H1 (cell line): ENCODE results near the gene FHAD1. TPM values are rescaled to one million over a fixed set of nuclear protein-coding genes. Genes with fewer than 3 reads are reported as not detected.

Source experiments
- CTCF ChIA-PET: fragments of 300-600 bp; sonication (Branson Sonifier 250); formaldehyde crosslinking; loops from one replicate; lab custom pipeline; 2021; ENCODE audit not compliant: partially characterized antibody; lab: Charles Lee
- POLR2A ChIA-PET: fragments of 300-600 bp; sonication (Branson Sonifier 250); formaldehyde crosslinking; loops from one replicate; lab custom pipeline; 2021; ENCODE audit warnings: inconsistent platforms; ENCODE audit not compliant: partially characterized antibody; lab: Charles Lee
- DNase-seq, 2 experiments: peaks; one replicate each; pipeline versions ENCODE4 v3.0.0 to v3.0.0-alpha.2; 2010 to 2022; ENCODE audit warnings: low spot score in 2 of 2, low read depth in 1 of 2, mixed read lengths in 1 of 2
- FAIRE-seq: peaks from 2 replicates; lab custom pipeline; 2011; peaks lifted over from hg19 to GRCh38; lab: Jason Lieb, UNC
- H2AFZ ChIP-seq: 2 replicates; pipeline ENCODE4 v1.8.1; 2012; ENCODE audit warnings: low read length, inconsistent platforms
- H2AK5ac ChIP-seq: 2 replicates; pipeline ENCODE4 v1.6.1; 2013; ENCODE audit warnings: low read depth, low read length
- H2BK120ac ChIP-seq: replicated peaks from 2 replicates; pipeline ENCODE3; 2013; ENCODE audit warnings: low read depth, low read length, inconsistent platforms
- H2BK12ac ChIP-seq: 2 replicates; pipeline ENCODE4 v1.6.1; 2013; ENCODE audit warnings: low read depth, low read length
- H2BK15ac ChIP-seq: 2 replicates; pipeline ENCODE4 v1.6.1; 2013; ENCODE audit warnings: low read length
- H2BK20ac ChIP-seq: 2 replicates; pipeline ENCODE4 v1.6.1; 2013; ENCODE audit warnings: low read length
- H2BK5ac ChIP-seq: 2 replicates; pipeline ENCODE4 v1.6.1; 2013; ENCODE audit warnings: low read depth, low read length
- H3K14ac ChIP-seq: 2 replicates; pipeline ENCODE4 v1.6.1; 2013; ENCODE audit warnings: inconsistent platforms; ENCODE audit not compliant: insufficient read length
- H3K18ac ChIP-seq: 2 replicates; pipeline ENCODE4 v1.6.1; 2013; ENCODE audit warnings: low read length; ENCODE audit errors: extremely low read depth
- H3K23ac ChIP-seq: 2 replicates; pipeline ENCODE4 v1.6.1; 2013; ENCODE audit warnings: inconsistent platforms; ENCODE audit not compliant: insufficient read length
- H3K23me2 ChIP-seq: 2 replicates; pipeline ENCODE4 v1.6.1; 2013; ENCODE audit warnings: low read depth, low read length
- H3K27ac ChIP-seq: 2 replicates; pipeline ENCODE4 v1.6.1; 2011; ENCODE audit warnings: low read depth, low read length, inconsistent platforms
- H3K27me3 ChIP-seq, 4 experiments: replicated peaks in 1 of 4; 1 replicate in 1 of 4; 2 replicates in 3 of 4; pipeline versions ENCODE4 v1.6.1 to v1.8.1; 2011 to 2013; ENCODE audit warnings: low read length in 3 of 4, mild to moderate bottlenecking in 3 of 4, inconsistent platforms in 2 of 4, mixed read lengths in 2 of 4, moderate library complexity in 1 of 4; ENCODE audit not compliant: control insufficient read depth in 3 of 4, insufficient read depth in 3 of 4; ENCODE audit errors: extremely low read depth in 1 of 4
- H3K36me3 ChIP-seq, 4 experiments: 2 replicates each; pipeline versions ENCODE4 v1.6.1 to v1.8.1; 2011 to 2013; ENCODE audit warnings: mild to moderate bottlenecking in 4 of 4, low read length in 3 of 4, moderate library complexity in 2 of 4, control low read depth in 1 of 4, inconsistent platforms in 1 of 4; ENCODE audit not compliant: insufficient read depth in 4 of 4, control insufficient read depth in 2 of 4
- H3K4ac ChIP-seq: replicated peaks from 2 replicates; pipeline ENCODE3; 2013; ENCODE audit warnings: low read length, low read depth, mixed read lengths, inconsistent platforms; ENCODE audit not compliant: insufficient read length
- H3K4me1 ChIP-seq, 4 experiments: replicated peaks in 1 of 4; 1 replicate in 1 of 4; 2 replicates in 3 of 4; pipeline versions ENCODE4 v1.6.1 to v1.8.1; 2011 to 2013; ENCODE audit warnings: low read length in 3 of 4, inconsistent platforms in 2 of 4, mixed read lengths in 1 of 4; ENCODE audit not compliant: insufficient read depth in 4 of 4, control insufficient read depth in 3 of 4
- H3K4me2 ChIP-seq, 2 experiments: 2 replicates each; pipeline versions ENCODE4 v1.6.1 to v1.8.1; 2011 to 2013; ENCODE audit warnings: low read depth in 2 of 2, low read length in 2 of 2, control low read depth in 1 of 2, inconsistent platforms in 1 of 2, mild to moderate bottlenecking in 1 of 2; ENCODE audit not compliant: insufficient read depth in 1 of 2
- H3K4me3 ChIP-seq, 4 experiments: fragments of 200-600, 300-600 bp in 1 of 4; sonication (generic), shearing (Covaris generic), sonication (Bioruptor Twin) in 1 of 4; 2 replicates each; pipeline versions ENCODE4 v1.5.1 to v1.8.1; 2011 to 2016; ENCODE audit warnings: low read length in 4 of 4, low read depth in 3 of 4, control low read depth in 2 of 4, inconsistent platforms in 2 of 4, mild to moderate bottlenecking in 2 of 4, mixed read lengths in 1 of 4, moderate library complexity in 1 of 4; ENCODE audit not compliant: insufficient read depth in 2 of 4; ENCODE audit errors: extremely low read depth in 1 of 4
- H3K56ac ChIP-seq: replicated peaks from 2 replicates; pipeline ENCODE3; 2013; ENCODE audit warnings: low read depth, mild to moderate bottlenecking, mixed read lengths, low read length, inconsistent platforms; ENCODE audit not compliant: insufficient read length
- H3K79me1 ChIP-seq: 2 replicates; pipeline ENCODE4 v1.6.1; 2013; ENCODE audit warnings: low read depth, low read length, control low read depth
- H3K79me2 ChIP-seq, 2 experiments: 2 replicates each; pipeline versions ENCODE4 v1.6.1 to v1.8.1; 2012 to 2013; ENCODE audit warnings: low read length in 2 of 2, mild to moderate bottlenecking in 2 of 2, inconsistent platforms in 1 of 2; ENCODE audit not compliant: insufficient read depth in 2 of 2, control insufficient read depth in 1 of 2
- H3K9ac ChIP-seq, 4 experiments: replicated peaks in 1 of 4; 1 replicate in 1 of 4; 2 replicates in 3 of 4; pipeline versions ENCODE4 v1.6.1 to v1.8.1; 2011 to 2013; ENCODE audit warnings: low read depth in 3 of 4, low read length in 3 of 4, control low read depth in 2 of 4, mild to moderate bottlenecking in 2 of 4, moderate library complexity in 2 of 4, inconsistent platforms in 1 of 4; ENCODE audit errors: extremely low read depth in 1 of 4
- H3K9me3 ChIP-seq, 2 experiments: 2 replicates each; pipeline versions ENCODE4 v1.6.1 to v1.8.1; 2012 to 2013; ENCODE audit warnings: mild to moderate bottlenecking in 2 of 2, moderate library complexity in 2 of 2, control low read depth in 1 of 2, inconsistent platforms in 1 of 2, low read depth in 1 of 2, low read length in 1 of 2, mixed read lengths in 1 of 2; ENCODE audit not compliant: insufficient read depth in 2 of 2
- H4K20me1 ChIP-seq, 2 experiments: replicated peaks in 1 of 2; 2 replicates each; pipeline versions ENCODE3 to v1.8.1; 2011 to 2013; ENCODE audit warnings: inconsistent platforms in 2 of 2, low read length in 2 of 2, mild to moderate bottlenecking in 1 of 2; ENCODE audit not compliant: insufficient read depth in 2 of 2, control insufficient read depth in 1 of 2
- H4K5ac ChIP-seq: 2 replicates; pipeline ENCODE4 v1.6.1; 2013; ENCODE audit warnings: low read length, low read depth, mixed read lengths, inconsistent platforms; ENCODE audit not compliant: insufficient read length
- H4K8ac ChIP-seq: 2 replicates; pipeline ENCODE4 v1.8.0; 2013; ENCODE audit warnings: mild to moderate bottlenecking, moderate library complexity, low read length, inconsistent platforms; ENCODE audit not compliant: insufficient read depth; ENCODE audit errors: extremely low read depth
- H4K91ac ChIP-seq: replicated peaks from 2 replicates; pipeline ENCODE3; 2013; ENCODE audit warnings: low read length, mixed read lengths, inconsistent platforms; ENCODE audit not compliant: insufficient read length
- CREB1 ChIP-seq: IDR thresholded peaks from 2 replicates; pipeline ENCODE4 v1.6.1; 2012; ENCODE audit warnings: inconsistent platforms
- KDM1A ChIP-seq: fragments of 200-600, 300-600 bp; sonication (generic); IDR thresholded peaks from 2 replicates; pipeline ENCODE4 v1.7.1; 2016; ENCODE audit warnings: mild to moderate bottlenecking, low read length, borderline replicate concordance
- WGBS, 2 experiments: shearing (Covaris generic) in 1 of 2; methylation state at CpG; one replicate each; pipeline versions ENCODE4 v1.1.6 to v1.1.7; 2013 to 2015; ENCODE audit warnings: low lambda C conversion rate in 2 of 2, mixed read lengths in 2 of 2, inconsistent platforms in 1 of 2, low coverage in 1 of 2, missing lambda C conversion rate in 1 of 2; ENCODE audit not compliant: insufficient replicate concordance in 2 of 2, insufficient coverage in 1 of 2, insufficient read length in 1 of 2; ENCODE audit errors: extremely low coverage in 1 of 2, missing lambda C conversion rate in 1 of 2; 5-methylcytosine and 5-hydroxymethylcytosine counted together
- polyA plus RNA-seq, 7 experiments: library from polyadenylated mRNA; depleted of rRNA in 3 of 7; stranded (reverse) in 5 of 7; unstranded in 2 of 7; fragments of >200 nt in 5 of 7; fragments of 200-250 nt in 2 of 7; gene quantifications; 1 replicate in 5 of 7; 2 replicates in 1 of 7; 4 replicates in 1 of 7; pipeline versions ENCODE4 v1.2.1 to v1.2.3, GENCODE V29; 2011 to 2013; ENCODE audit warnings: missing spikeins in 2 of 7, mixed read lengths in 2 of 7
- total RNA-seq: library from RNA; stranded (reverse); fragmentation: NEBNext Ultra II Directional; extraction: Animal tissue kit (Norgen Biotek cat#: 25700); gene quantifications from 2 replicates; pipeline ENCODE4 v1.2.1, GENCODE V29; 2021

Gene FHAD1
- total and polyA plus RNA-seq, 2 of the 8 experiments (the other 6 are each of a cell fraction or from before 2014, with no cell fraction given) = 0.39 to 0.69 TPM

DNA sequence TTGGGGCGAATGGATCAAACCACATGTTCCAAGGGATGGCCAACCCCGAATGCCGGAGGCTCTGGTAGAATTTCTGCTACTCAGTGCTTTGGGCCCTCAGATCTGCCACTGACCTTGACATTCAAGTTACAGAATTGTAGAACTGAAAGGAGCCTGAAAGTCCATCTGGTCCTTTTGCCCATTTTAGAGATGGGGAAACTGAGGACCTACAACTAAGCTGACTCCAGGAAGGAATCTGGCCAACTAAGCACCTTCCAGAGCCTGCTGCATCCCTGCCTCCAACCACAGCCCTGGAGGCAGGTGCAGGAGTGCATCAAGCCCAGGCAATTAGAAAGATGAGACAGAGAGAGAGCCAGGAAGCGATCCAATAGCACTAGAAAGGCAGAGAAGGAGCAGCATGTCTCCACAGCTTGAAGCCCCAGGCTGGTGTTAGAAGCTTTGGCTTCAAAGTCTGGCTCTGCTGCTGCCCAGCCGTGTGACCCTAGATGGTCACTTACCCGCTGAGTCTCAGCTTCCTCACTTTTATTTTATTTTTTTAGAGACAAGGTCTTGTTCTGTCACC is 189.9 kb downstream of the FHAD1 start:
- no peaks in the 10 kb centered on the region for H3K9me3 ChIP-seq
- H3K9ac ChIP-seq = no peak overlapping the region
- 87% methylated on average over 6 of the region's 6 CpGs; no CpG with 5 or more reads in 1 of the 2 experiments for WGBS, 2 experiments
- FAIRE-seq (no peak), DNase-seq (no peak)
- H3K27ac ChIP-seq = no peak overlapping the region
- no peak overlapping the region for H2BK12ac ChIP-seq
- CTCF ChIA-PET = interaction anchor here (0.6 to 3.2 kb wide), 5 partner anchors 10 to 310 kb away, joined by 3 to 20 read pairs (median 5); no protein-coding TSS in a partner anchor
- no peaks in the 10 kb centered on the region for H3K27me3 ChIP-seq
- H3K23ac ChIP-seq = no peak overlapping the region
- no peak overlapping the region for H3K56ac ChIP-seq
- no peaks in the 10 kb centered on the region; a peak in 3 of 7 replicates for H3K4me1 ChIP-seq
- H3K4ac ChIP-seq = no peak overlapping the region
- H2BK15ac ChIP-seq = no peak overlapping the region
- no peak overlapping the region for H4K5ac ChIP-seq
- no peak overlapping the region for H4K8ac ChIP-seq
- H3K4me2 ChIP-seq = no peak overlapping the region
- H2BK5ac ChIP-seq = no peak overlapping the region
- no peak for TF ChIP-seq CREB1
- peak; percentile 37; the same call in 1 of the 2 replicates for TF ChIP-seq KDM1A
- H3K79me1 ChIP-seq = no peaks in the 10 kb centered on the region
- H2BK120ac ChIP-seq = no peak overlapping the region
- H4K20me1 ChIP-seq = peaks cover 0 to 2% of the 10 kb centered on the region in 2 experiments
- no peak overlapping the region for H2BK20ac ChIP-seq
- POLR2A ChIA-PET = no interaction called here
- peaks cover 2% of the 10 kb centered on the region; the same call in 1 of the 2 replicates for H3K23me2 ChIP-seq
- no peak overlapping the region for H2AFZ ChIP-seq
- no peaks in the 10 kb centered on the region for H3K36me3 ChIP-seq
- H4K91ac ChIP-seq = no peak overlapping the region
- H3K4me3 ChIP-seq = no peak overlapping the region
- H2AK5ac ChIP-seq = no peak overlapping the region
- H3K14ac ChIP-seq = no peak overlapping the region
- H3K18ac ChIP-seq = no peak overlapping the region
- H3K79me2 ChIP-seq = no peaks in the 10 kb centered on the region
